SK-N-MC (cell line): ENCODE results near the gene TMEM31.

ENCODE experiments used
- EZH2 ChIP-seq: fragments of 200-600 bp; sonication (generic); IDR thresholded peaks from one replicate; pipeline ENCODE4 v1.6.1; 2017; ENCODE audit warnings: antibody characterized with exemption
- POLR2AphosphoS5 ChIP-seq: IDR thresholded peaks from 2 replicates; pipeline ENCODE4 v1.6.1; 2012; ENCODE audit warnings: mild to moderate bottlenecking, low read depth, low read length, borderline replicate concordance

DNA sequence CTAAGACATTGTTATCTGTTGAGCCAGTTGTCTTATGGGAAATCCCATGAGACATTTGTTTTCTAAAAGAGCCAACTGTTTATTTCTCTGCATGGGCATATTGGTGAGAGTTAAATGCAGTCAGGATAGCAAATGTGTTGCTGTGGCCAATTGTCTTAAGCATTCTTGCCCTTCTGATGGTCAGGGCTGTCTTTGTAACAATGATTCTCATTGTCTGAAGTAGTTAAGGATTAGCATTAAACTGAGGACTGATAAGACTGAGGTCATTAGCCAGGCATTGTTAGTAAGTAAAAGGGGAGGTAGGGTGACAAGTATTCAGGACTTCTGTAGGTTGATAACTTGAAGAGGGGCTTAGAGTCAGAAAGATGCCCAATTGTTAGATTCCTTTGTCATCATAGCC is 13.0 kb upstream of the TMEM31 start:
- TF ChIP-seq POLR2AphosphoS5 (no peak), EZH2 (no peak)
